ACC112 (cell line): ENCODE measurements around the gene RASL11B.

Source experiments
- H2AFZ ChIP-seq: fragments of 200-600 bp; sonication (generic); one replicate; pipeline ENCODE4 v1.6.0; 2017; ENCODE audit warnings: antibody characterized with exemption, low read length; ENCODE audit not compliant: unreplicated experiment
- H3K27ac ChIP-seq: fragments of 200-600 bp; sonication (generic); 2 replicates; pipeline ENCODE4 v1.5.1; 2014; ENCODE audit warnings: low read depth, mild to moderate bottlenecking, antibody characterized with exemption, low read length, moderate library complexity
- H3K27me3 ChIP-seq: fragments of 200-600 bp; sonication (generic); 2 replicates; pipeline ENCODE4 v1.6.1; 2014; ENCODE audit warnings: mild to moderate bottlenecking, antibody characterized with exemption, low read length, moderate library complexity, mixed read lengths; ENCODE audit not compliant: insufficient read depth
- H3K36me3 ChIP-seq: fragments of 200-600 bp; sonication (generic); 2 replicates; pipeline ENCODE4 v1.6.1; 2016; ENCODE audit warnings: mild to moderate bottlenecking, antibody characterized with exemption, low read length, moderate library complexity, mixed read lengths; ENCODE audit not compliant: insufficient read depth
- H3K4me1 ChIP-seq: fragments of 200-600 bp; sonication (generic); one replicate; pipeline ENCODE4 v1.6.1; 2016; ENCODE audit warnings: low read length, mixed read lengths; ENCODE audit not compliant: insufficient read depth, unreplicated experiment, control insufficient read depth
- H3K4me3 ChIP-seq: fragments of 200-600 bp; sonication (generic); 2 replicates; pipeline ENCODE4 v1.5.1; 2014; ENCODE audit warnings: mild to moderate bottlenecking, low read depth, low read length
- H3K79me2 ChIP-seq: fragments of 200-600 bp; sonication (generic); one replicate; pipeline ENCODE4 v1.6.0; 2016; ENCODE audit warnings: low read length; ENCODE audit not compliant: control insufficient read depth, unreplicated experiment, insufficient read depth

Gene RASL11B

GRCh38 chr4:52889778-52890520 is 27.8 kb downstream of the RASL11B start:
- Histone ChIP-seq H3K27ac (no peak overlapping the region), H3K4me3 (no peak overlapping the region), H3K4me1 (peaks cover 8% of the 10 kb centered on the region), H3K36me3 (no peaks in the 10 kb centered on the region), H2AFZ (no peak overlapping the region), H3K79me2 (no peaks in the 10 kb centered on the region), H3K27me3 (no peaks in the 10 kb centered on the region)

DNA sequence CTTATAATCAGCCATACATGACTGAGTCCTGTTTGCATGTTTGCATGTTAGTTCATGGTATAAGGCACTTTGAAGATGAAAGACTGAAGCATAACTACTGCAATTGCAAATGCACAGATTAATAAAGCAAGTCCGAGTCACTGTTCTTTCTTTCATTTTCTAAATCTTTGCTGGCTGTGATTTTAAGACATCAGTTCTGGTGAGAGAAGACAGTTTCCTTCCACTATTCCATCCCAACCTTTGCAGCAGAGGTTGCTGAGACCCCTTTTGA is 28.3 kb downstream of the RASL11B start:
- Histone ChIP-seq H3K79me2 (no peaks in the 10 kb centered on the region), H3K27me3 (no peaks in the 10 kb centered on the region), H3K4me1 (peaks cover 8% of the 10 kb centered on the region), H3K27ac (no peak overlapping the region), H3K36me3 (no peaks in the 10 kb centered on the region), H3K4me3 (no peak overlapping the region), H2AFZ (no peak overlapping the region)

GRCh38 chr4:52891743-52892142 is 29.6 kb downstream of the RASL11B start:
- Histone ChIP-seq H2AFZ (no peak overlapping the region), H3K27me3 (no peaks in the 10 kb centered on the region), H3K4me1 (peaks cover 8% of the 10 kb centered on the region), H3K27ac (no peak overlapping the region), H3K4me3 (no peak overlapping the region), H3K36me3 (no peaks in the 10 kb centered on the region), H3K79me2 (no peaks in the 10 kb centered on the region)

GRCh38 chr4:52892880-52893279 is 30.8 kb downstream of the RASL11B start:
- peaks cover 8% of the 10 kb centered on the region for H3K4me1 ChIP-seq
- no peak overlapping the region for H2AFZ ChIP-seq
- H3K4me3 ChIP-seq: no peak overlapping the region
- no peak overlapping the region for H3K27ac ChIP-seq
- no peaks in the 10 kb centered on the region for H3K36me3 ChIP-seq
- no peaks in the 10 kb centered on the region for H3K27me3 ChIP-seq
- H3K79me2 ChIP-seq: no peaks in the 10 kb centered on the region

GRCh38 chr4:52894443-52894842 is 32.3 kb downstream of the RASL11B start:
- no peak overlapping the region for H2AFZ ChIP-seq
- H3K27me3 ChIP-seq: no peaks in the 10 kb centered on the region
- H3K27ac ChIP-seq: no peak overlapping the region
- H3K4me1 ChIP-seq: peaks cover 8% of the 10 kb centered on the region
- H3K36me3 ChIP-seq: no peaks in the 10 kb centered on the region
- H3K4me3 ChIP-seq: no peak overlapping the region
- no peaks in the 10 kb centered on the region for H3K79me2 ChIP-seq

DNA sequence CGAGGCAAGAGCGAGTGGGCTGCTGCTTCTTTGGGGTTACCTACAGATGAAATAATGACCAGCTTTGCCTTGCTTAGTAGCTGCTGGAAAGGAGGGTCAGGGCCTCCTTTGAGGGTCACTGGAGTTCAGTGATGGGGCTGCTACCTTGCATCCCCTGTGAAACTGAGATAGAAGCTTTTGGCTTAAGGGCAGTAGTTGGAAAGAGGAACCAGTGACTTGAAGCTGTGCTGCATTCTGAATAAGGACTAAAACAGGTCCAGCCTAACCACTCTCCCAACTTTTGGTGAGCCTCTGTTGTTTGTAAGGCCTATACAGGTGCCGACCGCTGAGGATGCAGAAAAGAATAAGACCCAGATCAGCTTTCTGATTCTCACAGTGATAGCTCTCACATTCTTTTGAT is 41.2 kb downstream of the RASL11B start:
- no peak overlapping the region for H2AFZ ChIP-seq
- no peaks in the 10 kb centered on the region for H3K27me3 ChIP-seq
- H3K4me1 ChIP-seq: no peaks in the 10 kb centered on the region
- H3K4me3 ChIP-seq: no peak overlapping the region
- H3K27ac ChIP-seq: no peak overlapping the region
- H3K36me3 ChIP-seq: peaks cover 2% of the 10 kb centered on the region; the same call in 1 of the 2 replicates
- H3K79me2 ChIP-seq: no peaks in the 10 kb centered on the region

GRCh38 chr4:52904421-52904820 is 42.3 kb downstream of the RASL11B start:
- H3K36me3 ChIP-seq: peaks cover 2% of the 10 kb centered on the region; the same call in 1 of the 2 replicates
- H3K79me2 ChIP-seq: no peaks in the 10 kb centered on the region
- H3K4me3 ChIP-seq: no peak overlapping the region
- no peaks in the 10 kb centered on the region for H3K27me3 ChIP-seq
- no peak overlapping the region for H3K27ac ChIP-seq
- no peak overlapping the region for H2AFZ ChIP-seq
- no peaks in the 10 kb centered on the region for H3K4me1 ChIP-seq

- Histone ChIP-seq H3K36me3 (no peaks in the 10 kb centered on the region), H3K4me1 (no peaks in the 10 kb centered on the region), H3K27ac (no peak overlapping the region), H3K4me3 (no peak overlapping the region), H2AFZ (no peak overlapping the region), H3K79me2 (no peaks in the 10 kb centered on the region), H3K27me3 (no peaks in the 10 kb centered on the region)
Measured at GRCh38 chr4:52907510-52907909, 45.4 kb downstream of the RASL11B start.

GRCh38 chr4:52910115-52910514 is 48.0 kb downstream of the RASL11B start:
- Histone ChIP-seq H3K27ac (no peak overlapping the region), H3K36me3 (no peaks in the 10 kb centered on the region), H3K4me1 (peaks cover 13% of the 10 kb centered on the region), H3K27me3 (no peaks in the 10 kb centered on the region), H2AFZ (no peak overlapping the region), H3K79me2 (no peaks in the 10 kb centered on the region), H3K4me3 (no peak overlapping the region)

DNA sequence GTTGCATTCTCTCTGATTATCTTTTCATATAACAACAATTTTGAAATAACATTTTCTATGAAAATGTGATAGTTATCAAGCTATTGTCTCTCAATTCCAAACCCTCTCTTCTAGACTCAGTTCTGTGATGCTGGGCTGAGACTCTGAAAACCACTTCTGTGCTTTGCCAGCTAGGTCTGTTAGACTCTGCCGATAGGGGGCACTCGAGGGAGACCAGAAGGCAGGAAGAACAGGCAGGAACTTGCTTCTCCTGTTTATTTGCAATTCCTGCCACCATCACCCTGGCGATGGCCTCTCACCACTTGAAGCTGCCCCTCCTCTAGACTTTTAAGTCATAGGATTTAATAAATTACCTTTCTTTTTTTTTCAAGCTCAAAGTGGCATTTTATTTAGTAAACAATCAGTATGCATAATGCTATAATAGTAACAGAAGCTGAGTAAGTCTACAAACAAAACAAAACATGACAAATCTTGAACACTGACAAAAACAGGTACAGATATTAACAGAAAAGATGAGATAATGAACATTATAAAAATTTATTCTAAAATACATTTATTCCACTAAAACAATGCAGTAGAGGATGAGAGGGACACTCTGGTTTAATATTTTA is 49.7 kb downstream of the RASL11B start:
- Histone ChIP-seq H3K27ac (no peak overlapping the region), H3K4me3 (no peak overlapping the region), H2AFZ (no peak overlapping the region), H3K4me1 (peaks cover 13% of the 10 kb centered on the region), H3K36me3 (no peaks in the 10 kb centered on the region), H3K79me2 (no peaks in the 10 kb centered on the region), H3K27me3 (no peaks in the 10 kb centered on the region)

GRCh38 chr4:52912608-52913007 is 50.5 kb downstream of the RASL11B start:
- no peaks in the 10 kb centered on the region for H3K79me2 ChIP-seq
- peaks cover 13% of the 10 kb centered on the region for H3K4me1 ChIP-seq
- no peak overlapping the region for H2AFZ ChIP-seq
- H3K36me3 ChIP-seq: no peaks in the 10 kb centered on the region
- H3K4me3 ChIP-seq: no peak overlapping the region
- no peak overlapping the region for H3K27ac ChIP-seq
- no peaks in the 10 kb centered on the region for H3K27me3 ChIP-seq
